Lower leg skin (tissue), 3 donors: ENCODE results near the gene PHF8.

Experiments used
- CTCF ChIP-seq, 3 donors: fragments of 450-650 bp; IDR thresholded peaks; one replicate each; pipeline ENCODE4 v1.5.1; 2016; ENCODE audit warnings: antibody characterized with exemption in 3 of 3, mild to moderate bottlenecking in 3 of 3, moderate library complexity in 2 of 3
- POLR2A ChIP-seq, 2 donors: fragments of 450-650 bp; IDR thresholded peaks; one replicate each; pipeline ENCODE4 v1.6.1; 2016 to 2017; ENCODE audit warnings: antibody characterized with exemption in 2 of 2, mild to moderate bottlenecking in 1 of 2, moderate library complexity in 1 of 2

DNA sequence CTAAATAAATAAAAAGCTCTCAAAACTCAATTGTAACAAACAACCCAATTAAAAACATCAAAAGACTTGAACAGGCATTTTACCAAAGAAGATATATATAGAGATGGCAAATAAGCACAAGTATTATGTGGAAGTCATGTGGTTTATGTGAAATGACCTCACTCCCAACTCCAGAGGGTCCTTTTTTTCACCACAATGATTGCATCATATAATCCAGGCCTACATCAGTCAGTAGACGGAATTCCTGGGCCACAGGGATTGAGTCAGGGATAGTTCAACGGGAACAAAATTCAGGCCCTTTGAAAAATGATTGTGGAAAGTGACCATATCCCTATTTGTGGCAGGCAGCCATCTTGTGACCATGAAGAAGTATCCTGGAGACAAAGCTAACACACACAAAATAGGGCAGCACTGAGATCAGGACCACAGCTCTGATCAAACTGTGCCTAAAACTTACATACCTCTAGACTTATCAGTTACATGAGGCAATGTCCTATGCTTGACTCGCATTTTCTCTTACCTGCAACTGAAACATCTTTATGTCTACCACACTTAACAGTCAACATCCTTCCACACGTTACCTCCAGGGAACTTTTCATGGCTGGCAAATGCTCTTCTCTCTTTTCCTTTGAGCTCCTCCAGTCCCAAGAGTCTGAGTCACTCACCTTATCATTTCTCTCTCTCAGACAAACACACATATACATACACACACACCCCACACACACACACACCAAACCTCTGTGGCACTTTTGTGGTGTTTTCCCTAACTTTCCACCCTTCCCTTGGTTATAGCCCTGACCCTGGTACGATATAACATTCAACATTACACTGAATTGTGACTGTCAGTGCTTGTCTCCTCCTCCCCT lies 113.5 kb downstream of the PHF8 start:
- TF ChIP-seq POLR2A (IDR thresholded peaks at IDR 0.05) (no peak), CTCF (IDR thresholded peaks at IDR 0.05) (no peak)
